ENCODE measurements around the gene EDA2R.

GRCh38 chrX:66635360-66635759 lies 3.5 kb downstream of the EDA2R start:
- TF ChIP-seq, protein P1, sequence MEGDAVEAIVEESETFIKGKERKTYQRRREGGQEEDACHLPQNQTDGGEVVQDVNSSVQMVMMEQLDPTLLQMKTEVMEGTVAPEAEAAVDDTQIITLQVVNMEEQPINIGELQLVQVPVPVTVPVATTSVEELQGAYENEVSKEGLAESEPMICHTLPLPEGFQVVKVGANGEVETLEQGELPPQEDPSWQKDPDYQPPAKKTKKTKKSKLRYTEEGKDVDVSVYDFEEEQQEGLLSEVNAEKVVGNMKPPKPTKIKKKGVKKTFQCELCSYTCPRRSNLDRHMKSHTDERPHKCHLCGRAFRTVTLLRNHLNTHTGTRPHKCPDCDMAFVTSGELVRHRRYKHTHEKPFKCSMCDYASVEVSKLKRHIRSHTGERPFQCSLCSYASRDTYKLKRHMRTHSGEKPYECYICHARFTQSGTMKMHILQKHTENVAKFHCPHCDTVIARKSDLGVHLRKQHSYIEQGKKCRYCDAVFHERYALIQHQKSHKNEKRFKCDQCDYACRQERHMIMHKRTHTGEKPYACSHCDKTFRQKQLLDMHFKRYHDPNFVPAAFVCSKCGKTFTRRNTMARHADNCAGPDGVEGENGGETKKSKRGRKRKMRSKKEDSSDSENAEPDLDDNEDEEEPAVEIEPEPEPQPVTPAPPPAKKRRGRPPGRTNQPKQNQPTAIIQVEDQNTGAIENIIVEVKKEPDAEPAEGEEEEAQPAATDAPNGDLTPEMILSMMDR (IDR thresholded peaks at IDR 0.05) = no peak
- TF ChIP-seq MAX (CRISPR knock-in tag; IDR thresholded peaks at IDR 0.05) (no peak), ZNF232 (CRISPR knock-in tag; IDR thresholded peaks at IDR 0.05) (no peak), ZBTB21 (CRISPR knock-in tag; IDR thresholded peaks at IDR 0.05; ENCODE audit: borderline replicate concordance) (no peak), JUN (CRISPR knock-in tag; IDR thresholded peaks at IDR 0.05) (no peak)
